HCT116 (cell line): ENCODE data around the gene C11orf42. TPM values are rescaled to one million over a fixed set of nuclear protein-coding genes. Genes with fewer than 3 reads are reported as not detected.

Source experiments
- ATAC-seq: fragments of 200-7000 bp; cut with Tn5 transposase; 2 replicates; pipeline ENCODE4 v1.9.1; 2020; ENCODE audit warnings: mild to moderate bottlenecking, moderate library complexity
- BruUV-seq: library from RNA; stranded (reverse); fragments of 400-500 nt; replicated peaks from 2 replicates; lab custom pipeline; 2021; lab: Mats Ljungman, UMichigan
- CTCF ChIA-PET: fragments of 300-600 bp; sonication (Branson Sonifier 250); formaldehyde crosslinking; loops from one replicate; lab custom pipeline; 2021; ENCODE audit warnings: antibody characterized with exemption; lab: Charles Lee
- POLR2A ChIA-PET: fragments of 300-600, 350-600 bp; sonication (Branson Sonifier 250); formaldehyde crosslinking; loops from one replicate; lab custom pipeline; 2021; ENCODE audit warnings: antibody characterized with exemption; lab: Charles Lee
- RAD21 ChIA-PET, 2 experiments: fragments of 300-600 bp; sonication (Branson Sonifier 250); formaldehyde crosslinking; loops; one replicate each; lab custom pipeline; 2023; ENCODE audit warnings: low total read pairs in 2 of 2; ENCODE audit not compliant: uncharacterized antibody in 2 of 2, unreplicated experiment in 2 of 2, low non-redundant PET in 1 of 2; lab: Charles Lee
- DNase-seq: peaks from one replicate; pipeline ENCODE4 v3.0.0-alpha.2; 2010; ENCODE audit warnings: low read depth, low spot score
- H2AFZ ChIP-seq: fragments of 200-600 bp; shearing (Covaris generic), sonication (generic); 2 replicates; pipeline ENCODE4 v1.6.1; 2017; ENCODE audit warnings: low read depth, mixed run types, mixed read lengths, antibody characterized with exemption, low read length; ENCODE audit not compliant: poor library complexity, severe bottlenecking
- H3K27ac ChIP-seq: 2 replicates; pipeline ENCODE4 v1.5.1; 2012; ENCODE audit warnings: low read depth, low read length
- H3K27me3 ChIP-seq: fragments of 200-600 bp; sonication (generic); 2 replicates; pipeline ENCODE4 v1.6.1; 2016; ENCODE audit warnings: mixed run types, low read length, mixed read lengths; ENCODE audit not compliant: insufficient read depth
- H3K36me3 ChIP-seq, 2 experiments: fragments of 200-500 bp in 1 of 2; fragments of 200-600 bp in 1 of 2; sonication (Bioruptor generic) in 1 of 2; sonication (generic) in 1 of 2; 2 replicates each; pipeline versions ENCODE4 v1.5.1 to v1.6.1; 2014 to 2016; ENCODE audit warnings: low read length in 2 of 2, inconsistent platforms in 1 of 2, mixed read lengths in 1 of 2, mixed run types in 1 of 2; ENCODE audit not compliant: insufficient read depth in 2 of 2, control insufficient read depth in 1 of 2
- H3K4me1 ChIP-seq, 2 experiments: fragments of 200-600 bp in 1 of 2; sonication (generic) in 1 of 2; 2 replicates each; pipeline versions ENCODE4 v1.5.1 to v1.6.1; 2012 to 2017; ENCODE audit warnings: low read length in 2 of 2, inconsistent platforms in 1 of 2, mild to moderate bottlenecking in 1 of 2, mixed read lengths in 1 of 2, mixed run types in 1 of 2, moderate library complexity in 1 of 2; ENCODE audit not compliant: insufficient read depth in 2 of 2, control insufficient read depth in 1 of 2
- H3K4me2 ChIP-seq: fragments of 200-600 bp; sonication (generic); 2 replicates; pipeline ENCODE4 v1.6.1; 2017; ENCODE audit warnings: mixed run types, low read length, mixed read lengths
- H3K4me3 ChIP-seq, 2 experiments: fragments of 200-600 bp in 1 of 2; sonication (generic) in 1 of 2; replicated peaks in 1 of 2; 2 replicates each; pipeline ENCODE4 v1.5.1; 2011 to 2016; ENCODE audit warnings: low read length in 2 of 2, control low read depth in 1 of 2, low read depth in 1 of 2, mild to moderate bottlenecking in 1 of 2, mixed read lengths in 1 of 2, mixed run types in 1 of 2
- H3K79me2 ChIP-seq: fragments of 200-600 bp; sonication (generic); 2 replicates; pipeline ENCODE4 v1.6.1; 2017; ENCODE audit warnings: mild to moderate bottlenecking, mixed run types, low read length, moderate library complexity, mixed read lengths; ENCODE audit not compliant: insufficient read depth
- H3K9ac ChIP-seq: fragments of 200-600 bp; sonication (generic); 2 replicates; pipeline ENCODE4 v1.6.1; 2016; ENCODE audit warnings: low read length, mixed read lengths
- H3K9me2 ChIP-seq: fragments of 200-600 bp; sonication (generic), shearing (Covaris generic); 2 replicates; pipeline ENCODE4 v1.6.1; 2017; ENCODE audit warnings: mixed run types, mild to moderate bottlenecking, moderate library complexity; ENCODE audit not compliant: insufficient read depth
- H3K9me3 ChIP-seq, 2 experiments: fragments of 200-500 bp in 1 of 2; fragments of 200-600 bp in 1 of 2; sonication (Bioruptor generic) in 1 of 2; sonication (generic) in 1 of 2; 2 replicates each; pipeline ENCODE4 v1.6.1; 2014 to 2017; ENCODE audit warnings: low read length in 2 of 2, mixed read lengths in 2 of 2, inconsistent platforms in 1 of 2, low read depth in 1 of 2, mild to moderate bottlenecking in 1 of 2, mixed run types in 1 of 2, moderate library complexity in 1 of 2; ENCODE audit not compliant: control insufficient read depth in 1 of 2, insufficient read depth in 1 of 2
- H4K20me1 ChIP-seq: fragments of 200-600 bp; sonication (generic), shearing (Covaris generic); 2 replicates; pipeline ENCODE4 v1.6.1; 2017; ENCODE audit warnings: mixed run types, mild to moderate bottlenecking, moderate library complexity; ENCODE audit not compliant: insufficient read depth
- ATF3 ChIP-seq: IDR thresholded peaks from 2 replicates; pipeline ENCODE4 v1.6.1; 2012
- CEBPB ChIP-seq: IDR thresholded peaks from 2 replicates; pipeline ENCODE4 v1.6.1; 2012; ENCODE audit warnings: low read depth
- EZH2 ChIP-seq: fragments of 200-600 bp; sonication (generic); IDR thresholded peaks from 2 replicates; pipeline ENCODE4 v1.6.1; 2017; ENCODE audit warnings: antibody characterized with exemption, mixed run types
- FOSL1 ChIP-seq: IDR thresholded peaks from 2 replicates; pipeline ENCODE4 v1.6.1; 2012; ENCODE audit warnings: low read depth
- POLR2AphosphoS5 ChIP-seq: IDR thresholded peaks from 2 replicates; pipeline ENCODE4 v1.6.1; 2011; ENCODE audit warnings: mild to moderate bottlenecking, low read depth, low read length, moderate library complexity
- SP1 ChIP-seq: IDR thresholded peaks from 2 replicates; pipeline ENCODE4 v1.6.1; 2012; ENCODE audit warnings: low read depth
- TCF7L2 ChIP-seq: IDR thresholded peaks from 2 replicates; pipeline ENCODE4 v1.7.0; 2011; ENCODE audit warnings: borderline replicate concordance, inconsistent platforms; ENCODE audit not compliant: insufficient read depth, insufficient read length; ENCODE audit errors: extremely low read depth
- YY1 ChIP-seq: IDR thresholded peaks from 2 replicates; pipeline ENCODE4 v1.6.1; 2011; ENCODE audit warnings: low read length, low read depth, moderate library complexity, mild to moderate bottlenecking; ENCODE audit not compliant: insufficient replicate concordance; ENCODE audit errors: extremely low read depth
- ZFX ChIP-seq: fragments of 450-650 bp; IDR thresholded peaks from 2 replicates; pipeline ENCODE4 v1.6.1; 2017
- intact Hi-C: fragments of 100-400 bp; cut with micrococcal nuclease; formaldehyde crosslinking; loops from 2 replicates; pipeline ENCODE4 v1.10.0; 2022
- total RNA-seq: library from RNA; stranded (reverse); gene quantifications from one replicate; pipeline ENCODE4 v1.2.1, GENCODE V29; 2021; ENCODE audit not compliant: unreplicated experiment
- TF ChIP-seq, protein P1 (sequence below), 3 experiments: fragments of 200-600 bp in 1 of 3; sonication (generic) in 1 of 3; IDR thresholded peaks in 2 of 3; conservative IDR thresholded peaks in 1 of 3; 2 replicates each; pipeline ENCODE4 v1.5.1; 2012 to 2017; ENCODE audit warnings: low read depth in 2 of 3, low read length in 2 of 3, antibody characterized with exemption in 1 of 3, borderline replicate concordance in 1 of 3, control low read depth in 1 of 3, mild to moderate bottlenecking in 1 of 3, mixed read lengths in 1 of 3, mixed run types in 1 of 3, moderate library complexity in 1 of 3; ENCODE audit not compliant: insufficient read depth in 1 of 3

The C11orf42 gene
- total RNA-seq, 1 experiment from 2014 or later, result not detected

DNA sequence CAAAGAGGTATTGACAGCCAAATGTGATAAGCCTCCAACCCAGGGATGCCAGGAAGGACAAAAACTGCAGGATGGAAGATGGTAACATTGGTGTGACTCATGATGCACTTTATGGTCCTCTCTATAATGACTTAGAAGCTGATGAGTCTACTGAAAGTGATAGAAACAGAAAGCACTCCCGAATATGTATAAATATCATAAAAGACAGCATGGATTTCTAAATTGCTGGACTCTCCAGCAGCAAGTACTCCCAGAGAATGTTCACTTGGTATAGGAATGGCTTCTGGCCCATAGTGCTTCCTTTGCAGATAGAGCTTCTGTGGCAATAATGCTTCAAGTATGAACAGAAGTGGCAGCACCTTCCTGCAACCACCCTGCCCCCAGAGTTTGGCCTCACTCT is 35.1 kb upstream of the C11orf42 start, which contains the start of gene OR52B2:
OR52B2 (minus strand) TSS at position 101 of the 400 bp plus-strand sequence; CDS start at position 101, 0 bp downstream.
- no peak for TF ChIP-seq EZH2
- no peak for TF ChIP-seq ATF3
- H3K27ac ChIP-seq, result no peak within 1 kb of the TSS
- POLR2A ChIA-PET, result no interaction called here
- no peaks in the 10 kb centered on the region for H3K79me2 ChIP-seq
- H3K4me2 ChIP-seq, result no peak within 1 kb of the TSS
- RAD21 ChIA-PET, result no interaction called here
- H3K4me1 ChIP-seq, result no peaks in the 10 kb centered on the region
- H4K20me1 ChIP-seq, result no peaks in the 10 kb centered on the region
- no peak within 1 kb of the TSS for H2AFZ ChIP-seq
- no peaks in the 10 kb centered on the region; a peak in 1 of 4 replicates for H3K9me3 ChIP-seq
- H3K9me2 ChIP-seq, result no peaks in the 10 kb centered on the region
- ATAC-seq, result no peak
- intact Hi-C loops, result no loop called here
- no TSS peak for BruUV-seq
- H3K36me3 ChIP-seq, result no peaks in the 10 kb centered on the region
- no peak within 1 kb of the TSS for H3K4me3 ChIP-seq
- H3K9ac ChIP-seq, result no peak within 1 kb of the TSS
- DNase-seq, result no peak
- CTCF ChIA-PET, result no interaction called here
- peaks cover 61% of the 10 kb centered on the region for H3K27me3 ChIP-seq

DNA sequence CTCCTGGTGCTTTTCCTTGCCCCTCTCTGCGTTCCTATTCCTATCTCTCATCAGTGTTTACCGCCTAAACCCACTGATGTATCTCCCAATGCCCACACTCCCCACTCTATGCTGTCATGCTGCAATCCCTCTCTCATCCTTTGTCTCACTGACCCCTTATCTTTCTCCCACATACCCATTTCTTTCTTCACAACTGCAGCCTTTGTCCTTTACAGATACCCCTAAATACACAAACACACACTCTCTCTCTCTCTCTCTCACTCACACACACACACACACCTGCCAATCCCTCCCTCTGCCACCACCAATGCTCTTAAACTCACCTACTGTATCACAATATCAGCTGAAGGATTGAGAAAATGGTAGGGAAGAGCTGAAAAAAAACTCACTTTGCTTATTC is 29.9 kb upstream of the C11orf42 start:
- Histone ChIP-seq H3K9me2 (no peaks in the 10 kb centered on the region), H3K4me1 (no peaks in the 10 kb centered on the region), H3K9me3 (no peaks in the 10 kb centered on the region), H3K27me3 (peaks cover 54% of the 10 kb centered on the region), H3K79me2 (no peaks in the 10 kb centered on the region), H3K4me3 (no peak overlapping the region), H4K20me1 (no peaks in the 10 kb centered on the region), H2AFZ (no peak overlapping the region), H3K4me2 (no peak overlapping the region), H3K27ac (no peak overlapping the region), H3K36me3 (no peaks in the 10 kb centered on the region), H3K9ac (no peak overlapping the region)
- no TSS peak for BruUV-seq
- no peak for ATAC-seq
- DNase-seq, result no peak
- ChIA-PET CTCF (no interaction called here), RAD21 (no interaction called here), POLR2A (no interaction called here)
- intact Hi-C loops, result no loop called here
- TF ChIP-seq YY1, result no peak
- no peak for TF ChIP-seq SP1
- no peak for TF ChIP-seq FOSL1
- no peak for TF ChIP-seq ATF3
- no peak for TF ChIP-seq CEBPB
- TF ChIP-seq POLR2AphosphoS5, result no peak
- no peak for TF ChIP-seq TCF7L2
- TF ChIP-seq, protein P1, sequence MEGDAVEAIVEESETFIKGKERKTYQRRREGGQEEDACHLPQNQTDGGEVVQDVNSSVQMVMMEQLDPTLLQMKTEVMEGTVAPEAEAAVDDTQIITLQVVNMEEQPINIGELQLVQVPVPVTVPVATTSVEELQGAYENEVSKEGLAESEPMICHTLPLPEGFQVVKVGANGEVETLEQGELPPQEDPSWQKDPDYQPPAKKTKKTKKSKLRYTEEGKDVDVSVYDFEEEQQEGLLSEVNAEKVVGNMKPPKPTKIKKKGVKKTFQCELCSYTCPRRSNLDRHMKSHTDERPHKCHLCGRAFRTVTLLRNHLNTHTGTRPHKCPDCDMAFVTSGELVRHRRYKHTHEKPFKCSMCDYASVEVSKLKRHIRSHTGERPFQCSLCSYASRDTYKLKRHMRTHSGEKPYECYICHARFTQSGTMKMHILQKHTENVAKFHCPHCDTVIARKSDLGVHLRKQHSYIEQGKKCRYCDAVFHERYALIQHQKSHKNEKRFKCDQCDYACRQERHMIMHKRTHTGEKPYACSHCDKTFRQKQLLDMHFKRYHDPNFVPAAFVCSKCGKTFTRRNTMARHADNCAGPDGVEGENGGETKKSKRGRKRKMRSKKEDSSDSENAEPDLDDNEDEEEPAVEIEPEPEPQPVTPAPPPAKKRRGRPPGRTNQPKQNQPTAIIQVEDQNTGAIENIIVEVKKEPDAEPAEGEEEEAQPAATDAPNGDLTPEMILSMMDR (IDR thresholded peaks at IDR 0.05 in 2 of 3, conservative IDR thresholded peaks at IDR 0.05 in 1 of 3; ENCODE audit: borderline replicate concordance in 1 of 3, insufficient read depth in 1 of 3, low read depth in 2 of 3, low read length in 2 of 3), result no peak
- TF ChIP-seq ZFX, result no peak
